NB4 (cell line): ENCODE results near the gene PTPRD.

Experiments used
- CTCF ChIP-seq: IDR thresholded peaks from one replicate; pipeline ENCODE4 v1.5.1; 2012; ENCODE audit warnings: low read depth, low read length
- MAX ChIP-seq: IDR thresholded peaks from 2 replicates; pipeline ENCODE4 v1.6.1; 2011; ENCODE audit warnings: low read depth, low read length
- POLR2A ChIP-seq: IDR thresholded peaks from 2 replicates; pipeline ENCODE4 v1.6.1; 2011; ENCODE audit warnings: mild to moderate bottlenecking; ENCODE audit not compliant: insufficient read length; ENCODE audit errors: extremely low read depth

- TF ChIP-seq CTCF = no peak
- TF ChIP-seq POLR2A = no peak
- no peak for TF ChIP-seq MAX
These were observed 1120.3 kb downstream of the PTPRD start for GRCh38 chr9:9492506-9492905.
